Thyroid gland (tissue), 4 donors: Measurements from ENCODE around the gene TLX2. TPM values are rescaled to one million over a fixed set of nuclear protein-coding genes. Genes with fewer than 3 reads are reported as not detected.
"Not testable (repeated sequence)": the region's sequence is repeated elsewhere in the genome, so short reads cannot be mapped to it uniquely, and the experiment has no call there.

Source experiments
- DNase-seq, 2 donors: peaks; one replicate each; pipeline ENCODE4 v3.0.0-alpha.2; 2019
- H3K27ac ChIP-seq, 3 donors: fragments of 200-600 bp; sonication (generic); 1 replicate in 2 of 3; 2 replicates in 1 of 3; pipeline ENCODE4 v1.5.1; 2016 to 2019; ENCODE audit warnings: mild to moderate bottlenecking in 1 of 3, moderate library complexity in 1 of 3
- H3K27me3 ChIP-seq: fragments of 200-600 bp; sonication (generic); one replicate; pipeline ENCODE4 v1.5.1; 2019
- H3K36me3 ChIP-seq, 2 donors: fragments of 200-600 bp; sonication (generic); one replicate each; pipeline ENCODE4 v1.5.1; 2016 to 2019
- H3K4me1 ChIP-seq, 2 donors: fragments of 200-600 bp; sonication (generic); one replicate each; pipeline ENCODE4 v1.5.1; 2017 to 2019
- H3K4me3 ChIP-seq, 3 donors: fragments of 200-600 bp; sonication (generic); replicated peaks in 1 of 3; 1 replicate in 2 of 3; 2 replicates in 1 of 3; pipeline ENCODE4 v1.5.1; 2016; ENCODE audit warnings: mild to moderate bottlenecking in 1 of 3
- H3K9me3 ChIP-seq: fragments of 200-600 bp; sonication (generic); one replicate; pipeline ENCODE4 v1.5.1; 2017
- CTCF ChIP-seq, 6 experiments: fragments of 200-600 bp in 3 of 6; fragments of 450-650 bp in 3 of 6; sonication (generic) in 3 of 6; IDR thresholded peaks; one replicate each; pipeline ENCODE4 v1.5.1; 2016 to 2019; ENCODE audit warnings: antibody characterized with exemption in 6 of 6, mild to moderate bottlenecking in 2 of 6, inconsistent platforms in 1 of 6, moderate library complexity in 1 of 6
- POLR2A ChIP-seq, 2 donors: fragments of 450-650 bp; IDR thresholded peaks; one replicate each; pipeline ENCODE4 v1.6.1; 2017; ENCODE audit warnings: antibody characterized with exemption in 2 of 2, mild to moderate bottlenecking in 2 of 2, moderate library complexity in 1 of 2
- WGBS, 2 donors: methylation state at CpG; one replicate each; pipeline ENCODE4 v1.1.5; 2017; 5-methylcytosine and 5-hydroxymethylcytosine counted together
- intact Hi-C: fragments of 100-400 bp; cut with DNase I; formaldehyde crosslinking; loops from one replicate; pipeline ENCODE4 v1.15.1; 2023
- total RNA-seq, 4 donors: library from RNA; depleted of rRNA; stranded (reverse); fragments of >200 nt; gene quantifications; one replicate each; pipeline ENCODE4 v1.2.3, GENCODE V29; 2016

TLX2 gene
- not detected for total RNA-seq

- no peak within 1 kb of the TSS for H3K27ac ChIP-seq
- no peaks in the 10 kb centered on the region for H3K9me3 ChIP-seq
- 9% methylated on average over 10 to 19 of the region's 82 CpGs for WGBS, 2 donors
- DNase-seq: no peak
- no peak within 1 kb of the TSS for H3K4me3 ChIP-seq
- H3K27me3 ChIP-seq: peaks cover 53% of the 10 kb centered on the region
- no peaks in the 10 kb centered on the region for H3K36me3 ChIP-seq
- intact Hi-C loops: no loop called here
- TF ChIP-seq POLR2A (IDR thresholded peaks at IDR 0.05): no peak
- H3K4me1 ChIP-seq: peaks cover 7 to 26% of the 10 kb centered on the region in 2 donors
Observed at GRCh38 chr2:74514368-74515270, at the start of gene TLX2. Gene TLX2 (plus strand): TSS chr2:74514450. CDS start chr2:74514807, 357 bp downstream.

GRCh38 chr2:74470742-74471141 is 43.5 kb upstream of the TLX2 start:
- H3K4me3 ChIP-seq, intact Hi-C loops, H3K27me3 ChIP-seq, DNase-seq, H3K9me3 ChIP-seq, H3K27ac ChIP-seq: not testable (repeated sequence)
- peaks cover 7 to 16% of the 10 kb centered on the region in 2 donors for H3K4me1 ChIP-seq
- peaks cover 14 to 16% of the 10 kb centered on the region in 2 donors for H3K36me3 ChIP-seq
- 91 to 99% methylated on average over 12 of the region's 12 CpGs for WGBS, 2 donors

- 62 to 66% methylated on average over 16 of the region's 16 CpGs for WGBS, 2 donors
- peaks cover 5 to 16% of the 10 kb centered on the region in 2 donors for H3K4me1 ChIP-seq
- peak in 1 of 2 donors; percentile 6 for DNase-seq
- TF ChIP-seq CTCF (IDR thresholded peaks at IDR 0.05): no peak
- TF ChIP-seq POLR2A (IDR thresholded peaks at IDR 0.05): no peak
- intact Hi-C loops: no loop called here
- H3K27ac ChIP-seq: peak overlapping the region; percentile 82 to 86 (median 83)
- peak overlapping the region; percentile 4 to 78 (median 35) for H3K4me3 ChIP-seq
- peaks cover 14 to 16% of the 10 kb centered on the region in 2 donors for H3K36me3 ChIP-seq
- no peaks in the 10 kb centered on the region for H3K9me3 ChIP-seq
- no peaks in the 10 kb centered on the region for H3K27me3 ChIP-seq
Observed at GRCh38 chr2:74471332-74472065, 42.8 kb upstream of the TLX2 start.

- Histone ChIP-seq H3K27ac (peak within 1 kb of the TSS; percentile 82 to 86 (median 83)), H3K9me3 (no peaks in the 10 kb centered on the region), H3K4me3 (peak within 1 kb of the TSS; percentile 4 to 78 (median 35)), H3K27me3 (no peaks in the 10 kb centered on the region), H3K36me3 (peaks cover 14 to 16% of the 10 kb centered on the region in 2 donors), H3K4me1 (peaks cover 5 to 16% of the 10 kb centered on the region in 2 donors)
- intact Hi-C loops: no loop called here
- TF ChIP-seq POLR2A (IDR thresholded peaks at IDR 0.05) (peak in 1 of 2 donors; percentile 80), CTCF (IDR thresholded peaks at IDR 0.05) (no peak)
- 1 to 2% methylated on average over 41 of the region's 66 CpGs for WGBS, 2 donors
- DNase-seq: peak; percentile 93 to 95
Observed at GRCh38 chr2:74472086-74472944, 41.9 kb upstream of the TLX2 start, which contains the start of gene MRPL53. Gene MRPL53 (minus strand): TSS chr2:74472680. CDS start chr2:74472660, 20 bp downstream.

- no peaks in the 10 kb centered on the region for H3K27me3 ChIP-seq
- intact Hi-C loops: no loop called here
- peak overlapping the region; percentile 4 to 78 (median 35) for H3K4me3 ChIP-seq
- no peaks in the 10 kb centered on the region for H3K9me3 ChIP-seq
- TF ChIP-seq POLR2A (IDR thresholded peaks at IDR 0.05): no peak
- TF ChIP-seq CTCF (IDR thresholded peaks at IDR 0.05): no peak
- peak overlapping the region; percentile 82 to 86 (median 83) for H3K27ac ChIP-seq
- no peak for DNase-seq
- WGBS, 2 donors: 4 to 14% methylated on average over 7 of the region's 7 CpGs
- H3K36me3 ChIP-seq: peaks cover 14 to 16% of the 10 kb centered on the region in 2 donors
- peaks cover 5 to 16% of the 10 kb centered on the region in 2 donors for H3K4me1 ChIP-seq
Observed at GRCh38 chr2:74472945-74473258, 41.3 kb upstream of the TLX2 start.
